ENCODE measurements around the gene FZR1. TPM values are rescaled to one million over a fixed set of nuclear protein-coding genes. Genes with fewer than 3 reads are reported as not detected.

FZR1 gene
- total and polyA plus RNA-seq, 2 of the 8 experiments (the other 6 are each of a cell fraction or from before 2014, with no cell fraction given) = 21.6 to 35.5 TPM

DNA sequence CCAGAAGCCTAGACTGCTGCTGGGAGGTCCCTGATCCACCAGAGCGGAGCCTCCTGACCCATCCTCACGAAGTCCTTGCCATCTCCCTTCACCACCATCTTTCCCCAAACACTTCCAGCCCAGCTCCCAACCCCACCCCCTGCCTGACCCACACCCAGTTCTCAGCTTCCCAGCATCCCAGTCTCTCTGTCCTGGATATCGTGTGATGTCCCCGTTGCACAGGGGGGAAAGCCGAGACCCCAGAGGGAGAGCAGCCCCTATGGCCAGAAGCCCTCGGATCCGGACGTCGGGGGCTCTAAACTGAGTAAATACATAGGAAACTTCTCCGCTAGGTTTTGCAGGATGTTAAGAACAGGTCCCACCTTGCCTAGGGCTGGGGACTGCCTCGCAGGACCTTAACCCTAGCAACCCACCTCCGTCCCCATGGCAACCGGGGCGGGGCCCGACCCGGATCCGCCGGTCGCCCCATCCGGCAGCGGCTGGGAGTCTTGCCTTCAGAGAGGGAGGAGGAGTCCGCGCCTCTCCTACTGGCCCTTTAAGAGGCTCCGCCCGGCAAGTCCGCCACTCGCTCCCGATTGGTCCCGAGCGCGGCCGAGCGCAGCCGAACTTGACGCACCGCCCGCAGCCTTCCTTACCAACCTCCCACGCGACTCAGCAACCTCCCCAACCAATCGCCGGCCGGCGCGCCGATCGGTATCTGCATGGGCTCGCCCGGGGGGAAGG lies 66.2 kb downstream of the FZR1 start (continued):
- no peak for TF ChIP-seq EP300 (IDR thresholded peaks at IDR 0.05; ENCODE audit: borderline replicate concordance in 1 of 2, low read depth in 2 of 2, low read length in 2 of 2)
- no peak for TF ChIP-seq POU5F1 (IDR thresholded peaks at IDR 0.05; ENCODE audit: low read depth, low read length)
- TF ChIP-seq KDM4A (IDR thresholded peaks at IDR 0.05; ENCODE audit: low read depth, low read length, severe bottlenecking) = no peak
- TF ChIP-seq CREB1 (IDR thresholded peaks at IDR 0.05) = peak; percentile 81
- TF ChIP-seq JUND (IDR thresholded peaks at IDR 0.05; ENCODE audit: low read length) = no peak
- TF ChIP-seq HDAC2 (IDR thresholded peaks at IDR 0.05; ENCODE audit: borderline replicate concordance in 1 of 2, low read depth in 2 of 2, low read length in 2 of 2) = 0 out of 4 replicates have a peak, but pooled peaks of 1 of the 2 experiments have one; percentile 2
